ENCODE measurements around the gene TEDC2.

- TF ChIP-seq E2F6 (IDR thresholded peaks at IDR 0.05), result no peak
- TF ChIP-seq JUN (IDR thresholded peaks at IDR 0.05; ENCODE audit: low read depth, low read length), result no peak
- TF ChIP-seq USF2 (IDR thresholded peaks at IDR 0.05; ENCODE audit: low read length), result no peak
These were observed 9.0 kb downstream of the TEDC2 start for GRCh38 chr16:2468725-2469398.
